GM12878 (cell line): ENCODE data around the gene TM7SF3. TPM values are rescaled to one million over a fixed set of nuclear protein-coding genes. Genes with fewer than 3 reads are reported as not detected.
A peak's percentile ranks its signal among the peaks of the same experiment; 100 is the strongest.

Experiments used
- ATAC-seq: fragments of 200-7000 bp; cut with Tn5 transposase; 3 replicates; pipeline ENCODE4 v1.9.1; 2020; ENCODE audit warnings: mild to moderate bottlenecking, moderate library complexity
- BruUV-seq: library from RNA; stranded (reverse); fragments of 400-500 nt; replicated peaks from 2 replicates; lab custom pipeline; 2021; lab: Mats Ljungman, UMichigan
- CTCF ChIA-PET: fragments of 300-600 bp; sonication (Branson Sonifier 250); formaldehyde crosslinking; extraction: SDS; loops from one replicate; lab custom pipeline; 2021; ENCODE audit warnings: inconsistent platforms; lab: Yijun Ruan, JAX
- POLR2A ChIA-PET: fragments of 350-600 bp; formaldehyde crosslinking; extraction: SDS; loops from one replicate; lab custom pipeline; 2021; ENCODE audit warnings: inconsistent platforms; lab: Charles Lee
- RAD21 ChIA-PET: fragments of 300-600 bp; sonication (Branson Sonifier 250); formaldehyde crosslinking; loops from one replicate; lab custom pipeline; 2023; ENCODE audit warnings: antibody characterized with exemption; ENCODE audit not compliant: unreplicated experiment; lab: Charles Lee
- SMC1A ChIA-PET: fragments of 300-600 bp; sonication (Branson Sonifier 250); formaldehyde crosslinking; loops from one replicate; lab custom pipeline; 2023; ENCODE audit not compliant: unreplicated experiment, uncharacterized antibody; lab: Charles Lee
- DNase-seq: peaks from one replicate; pipeline ENCODE4 v3.0.0-alpha.2; 2011; ENCODE audit warnings: low read depth, low spot score
- FAIRE-seq: peaks from 3 replicates; lab custom pipeline; 2011; peaks lifted over from hg19 to GRCh38; lab: Jason Lieb, UNC
- H2AFZ ChIP-seq: 2 replicates; pipeline ENCODE4 v1.6.0; 2011; ENCODE audit warnings: low read depth, low read length, control low read depth; ENCODE audit not compliant: control insufficient read depth
- H3K27ac ChIP-seq: 2 replicates; pipeline ENCODE4 v1.5.1; 2011; ENCODE audit warnings: control low read depth; ENCODE audit not compliant: control insufficient read depth, insufficient read depth
- H3K27me3 ChIP-seq, 2 experiments: replicated peaks in 1 of 2; 2 replicates each; pipeline versions ENCODE4 v1.6.0 to v1.6.1; 2011; ENCODE audit warnings: low read length in 1 of 2; ENCODE audit not compliant: control insufficient read depth in 2 of 2, insufficient read depth in 2 of 2
- H3K36me3 ChIP-seq, 2 experiments: 2 replicates each; pipeline ENCODE4 v1.5.1; 2011; ENCODE audit warnings: low read length in 1 of 2; ENCODE audit not compliant: control insufficient read depth in 2 of 2, insufficient read depth in 2 of 2
- H3K4me1 ChIP-seq: 2 replicates; pipeline ENCODE4 v1.6.1; 2011; ENCODE audit warnings: mild to moderate bottlenecking, low read length, moderate library complexity, mixed read lengths; ENCODE audit not compliant: control insufficient read depth, insufficient read depth
- H3K4me2 ChIP-seq: 2 replicates; pipeline ENCODE4 v1.6.0; 2011; ENCODE audit warnings: control low read depth; ENCODE audit not compliant: control insufficient read depth, insufficient read depth
- H3K4me3 ChIP-seq: fragments of 200-600 bp; sonication (generic); 2 replicates; pipeline ENCODE4 v1.5.1; 2016
- H3K79me2 ChIP-seq: 2 replicates; pipeline ENCODE4 v1.6.0; 2011; ENCODE audit warnings: low read length; ENCODE audit not compliant: control insufficient read depth, insufficient read depth
- H3K9ac ChIP-seq: 2 replicates; pipeline ENCODE4 v1.8.0; 2011; ENCODE audit warnings: low read length, control low read depth, mixed read lengths; ENCODE audit not compliant: control insufficient read depth, insufficient read depth
- H3K9me3 ChIP-seq: replicated peaks from 3 replicates; pipeline ENCODE4 v1.5.1; 2011; ENCODE audit warnings: mild to moderate bottlenecking, low read length; ENCODE audit not compliant: control insufficient read depth, insufficient read depth
- H4K20me1 ChIP-seq: 2 replicates; pipeline ENCODE4 v1.6.0; 2011; ENCODE audit not compliant: control insufficient read depth, insufficient read depth
- KLF5 ChIP-seq: fragments of 450-650 bp; IDR thresholded peaks from 2 replicates; pipeline ENCODE4 v1.6.1; 2014; ENCODE audit warnings: mild to moderate bottlenecking; ENCODE audit not compliant: partially characterized antibody
- RUNX3 ChIP-seq: IDR thresholded peaks from 2 replicates; pipeline ENCODE4 v1.6.1; 2012; ENCODE audit warnings: low read length, inconsistent platforms
- SIN3A ChIP-seq: IDR thresholded peaks from 2 replicates; pipeline ENCODE4 v1.6.1; 2012; ENCODE audit warnings: low read depth, low read length, improper control_type of control experiment
- ZBTB4 ChIP-seq: fragments of 450-650 bp; formaldehyde crosslinking; IDR thresholded peaks from 2 replicates; pipeline ENCODE4 v1.4.0; 2022; ENCODE audit warnings: mild to moderate bottlenecking, moderate library complexity
- whole genome bisulfite sequencing: methylation state at CpG from one replicate; pipeline ENCODE4 v1.1.6; 2016; ENCODE audit warnings: low lambda C conversion rate; ENCODE audit not compliant: insufficient replicate concordance, insufficient coverage; ENCODE audit errors: missing lambda C conversion rate; 5-methylcytosine and 5-hydroxymethylcytosine counted together
- in situ Hi-C: fragments of 300-500 bp; cut with MboI; formaldehyde crosslinking; loops from 9 replicates; pipeline ENCODE4 v1.14.3; 2018; ENCODE audit warnings: mixed read lengths
- intact Hi-C: fragments of 100-400 bp; cut with micrococcal nuclease; formaldehyde crosslinking; loops from one replicate; pipeline ENCODE4 v1.14.2; 2022; ENCODE audit not compliant: unreplicated experiment
- polyA plus RNA-seq, 11 experiments: library from polyadenylated mRNA; depleted of rRNA in 4 of 11; unstranded in 6 of 11; stranded (reverse) in 5 of 11; fragments of >200 nt; fragmentation: Nextera tagmentation in 4 of 11; fragmentation: Illumina TruSeq in 1 of 11; extraction: Ambion mirVana in 4 of 11; extraction: Trizol in 1 of 11; gene quantifications; 1 replicate in 1 of 11; 2 replicates in 10 of 11; pipeline versions ENCODE4 v1.2.1 to v1.2.3, GENCODE V29; 2011 to 2016; ENCODE audit warnings: inconsistent platforms in 2 of 11, missing spikeins in 2 of 11, low read depth in 1 of 11
- total RNA-seq, 4 experiments: library from RNA; depleted of rRNA in 3 of 4; stranded (reverse); fragments of >200 nt in 3 of 4; fragmentation: Illumina TruSeq in 1 of 4; extraction: Trizol in 1 of 4; gene quantifications; 2 replicates each; pipeline versions ENCODE4 v1.2.1 to v1.2.3, GENCODE V29; 2013 to 2021

TM7SF3 gene
- total and polyA plus RNA-seq, 10 of the 15 experiments (the other 5 are each of a cell fraction or from before 2014, with no cell fraction given) = 31.4 to 341 (median 74.8) TPM

- Histone ChIP-seq H4K20me1 (no peaks in the 10 kb centered on the region), H3K4me1 (no peaks in the 10 kb centered on the region), H3K79me2 (peaks cover 81% of the 10 kb centered on the region), H3K27ac (0 out of 2 replicates have a peak overlapping the region, but pooled peaks have one; percentile 26), H3K4me2 (peak overlapping the region; percentile 89), H3K27me3 (no peaks in the 10 kb centered on the region), H2AFZ (no peak overlapping the region), H3K9ac (peak overlapping the region; percentile 31; the same call in 1 of the 2 replicates), H3K36me3 (0 out of 4 replicates have a peak, but pooled peaks cover 0 to 7% of the 10 kb centered on the region in 2 experiments), H3K9me3 (no peaks in the 10 kb centered on the region), H3K4me3 (peak overlapping the region; percentile 99)
- WGBS = 63% methylated on average over 7 of the region's 7 CpGs
- ChIA-PET CTCF (interaction anchor here (0.7 to 1.8 kb wide), 6 partner anchors 15 to 389 kb away, joined by 3 to 5 read pairs (median 3); no protein-coding TSS in a partner anchor), POLR2A (interaction anchor here (1.0 to 1.2 kb wide), 3 partner anchors 9 to 103 kb away, joined by 3 to 4 read pairs (median 3); partner anchors contain the start of gene ITPR2), RAD21 (interaction anchor here (1.1 to 2.8 kb wide), 3 partner anchors 36 to 74 kb away, joined by 5 to 10 read pairs (median 8); no protein-coding TSS in a partner anchor), SMC1A (interaction anchor here (0.6 to 1.9 kb wide), 8 partner anchors 9 to 75 kb away, joined by 3 to 7 read pairs (median 4); no protein-coding TSS in a partner anchor)
- no peak for FAIRE-seq
- intact Hi-C loops = loop anchor here (10.0 kb wide), 2 partner anchors 209 to 309 kb away; partner anchors contain the start of gene STK38L
- DNase-seq = no peak
- ATAC-seq = no peak
- TF ChIP-seq KLF5 = no peak
- TF ChIP-seq ZBTB4 (CRISPR knock-in tag) = no peak
- peak; percentile 18; the same call in 1 of the 2 replicates for TF ChIP-seq RUNX3
- 0 out of 2 replicates have a peak, but pooled peaks have one; percentile 14 for TF ChIP-seq SIN3A
- no TSS peak for BruUV-seq
- in situ Hi-C loops = no loop called here
These were observed 78.4 kb downstream of the TM7SF3 start for GRCh38 chr12:26935636-26936378.
